HCT116 (cell line): Measurements from ENCODE around the gene PIGH. TPM values are rescaled to one million over a fixed set of nuclear protein-coding genes. Genes with fewer than 3 reads are reported as not detected.

ENCODE experiments used
- ATAC-seq: fragments of 200-7000 bp; cut with Tn5 transposase; 2 replicates; pipeline ENCODE4 v1.9.1; 2020; ENCODE audit warnings: mild to moderate bottlenecking, moderate library complexity
- BruUV-seq: library from RNA; stranded (reverse); fragments of 400-500 nt; replicated peaks from 2 replicates; lab custom pipeline; 2021; lab: Mats Ljungman, UMichigan
- CTCF ChIA-PET: fragments of 300-600 bp; sonication (Branson Sonifier 250); formaldehyde crosslinking; loops from one replicate; lab custom pipeline; 2021; ENCODE audit warnings: antibody characterized with exemption; lab: Charles Lee
- POLR2A ChIA-PET: fragments of 300-600, 350-600 bp; sonication (Branson Sonifier 250); formaldehyde crosslinking; loops from one replicate; lab custom pipeline; 2021; ENCODE audit warnings: antibody characterized with exemption; lab: Charles Lee
- RAD21 ChIA-PET, 2 experiments: fragments of 300-600 bp; sonication (Branson Sonifier 250); formaldehyde crosslinking; loops; one replicate each; lab custom pipeline; 2023; ENCODE audit warnings: low total read pairs in 2 of 2; ENCODE audit not compliant: uncharacterized antibody in 2 of 2, unreplicated experiment in 2 of 2, low non-redundant PET in 1 of 2; lab: Charles Lee
- DNase-seq: peaks from one replicate; pipeline ENCODE4 v3.0.0-alpha.2; 2010; ENCODE audit warnings: low read depth, low spot score
- H2AFZ ChIP-seq: fragments of 200-600 bp; shearing (Covaris generic), sonication (generic); 2 replicates; pipeline ENCODE4 v1.6.1; 2017; ENCODE audit warnings: low read depth, mixed run types, mixed read lengths, antibody characterized with exemption, low read length; ENCODE audit not compliant: poor library complexity, severe bottlenecking
- H3K27ac ChIP-seq: 2 replicates; pipeline ENCODE4 v1.5.1; 2012; ENCODE audit warnings: low read depth, low read length
- H3K27me3 ChIP-seq: fragments of 200-600 bp; sonication (generic); 2 replicates; pipeline ENCODE4 v1.6.1; 2016; ENCODE audit warnings: mixed run types, low read length, mixed read lengths; ENCODE audit not compliant: insufficient read depth
- H3K36me3 ChIP-seq, 2 experiments: fragments of 200-500 bp in 1 of 2; fragments of 200-600 bp in 1 of 2; sonication (Bioruptor generic) in 1 of 2; sonication (generic) in 1 of 2; 2 replicates each; pipeline versions ENCODE4 v1.5.1 to v1.6.1; 2014 to 2016; ENCODE audit warnings: low read length in 2 of 2, inconsistent platforms in 1 of 2, mixed read lengths in 1 of 2, mixed run types in 1 of 2; ENCODE audit not compliant: insufficient read depth in 2 of 2, control insufficient read depth in 1 of 2
- H3K4me1 ChIP-seq, 2 experiments: fragments of 200-600 bp in 1 of 2; sonication (generic) in 1 of 2; 2 replicates each; pipeline versions ENCODE4 v1.5.1 to v1.6.1; 2012 to 2017; ENCODE audit warnings: low read length in 2 of 2, inconsistent platforms in 1 of 2, mild to moderate bottlenecking in 1 of 2, mixed read lengths in 1 of 2, mixed run types in 1 of 2, moderate library complexity in 1 of 2; ENCODE audit not compliant: insufficient read depth in 2 of 2, control insufficient read depth in 1 of 2
- H3K4me2 ChIP-seq: fragments of 200-600 bp; sonication (generic); 2 replicates; pipeline ENCODE4 v1.6.1; 2017; ENCODE audit warnings: mixed run types, low read length, mixed read lengths
- H3K4me3 ChIP-seq, 2 experiments: fragments of 200-600 bp in 1 of 2; sonication (generic) in 1 of 2; replicated peaks in 1 of 2; 2 replicates each; pipeline ENCODE4 v1.5.1; 2011 to 2016; ENCODE audit warnings: low read length in 2 of 2, control low read depth in 1 of 2, low read depth in 1 of 2, mild to moderate bottlenecking in 1 of 2, mixed read lengths in 1 of 2, mixed run types in 1 of 2
- H3K79me2 ChIP-seq: fragments of 200-600 bp; sonication (generic); 2 replicates; pipeline ENCODE4 v1.6.1; 2017; ENCODE audit warnings: mild to moderate bottlenecking, mixed run types, low read length, moderate library complexity, mixed read lengths; ENCODE audit not compliant: insufficient read depth
- H3K9ac ChIP-seq: fragments of 200-600 bp; sonication (generic); 2 replicates; pipeline ENCODE4 v1.6.1; 2016; ENCODE audit warnings: low read length, mixed read lengths
- H3K9me2 ChIP-seq: fragments of 200-600 bp; sonication (generic), shearing (Covaris generic); 2 replicates; pipeline ENCODE4 v1.6.1; 2017; ENCODE audit warnings: mixed run types, mild to moderate bottlenecking, moderate library complexity; ENCODE audit not compliant: insufficient read depth
- H3K9me3 ChIP-seq, 2 experiments: fragments of 200-500 bp in 1 of 2; fragments of 200-600 bp in 1 of 2; sonication (Bioruptor generic) in 1 of 2; sonication (generic) in 1 of 2; 2 replicates each; pipeline ENCODE4 v1.6.1; 2014 to 2017; ENCODE audit warnings: low read length in 2 of 2, mixed read lengths in 2 of 2, inconsistent platforms in 1 of 2, low read depth in 1 of 2, mild to moderate bottlenecking in 1 of 2, mixed run types in 1 of 2, moderate library complexity in 1 of 2; ENCODE audit not compliant: control insufficient read depth in 1 of 2, insufficient read depth in 1 of 2
- H4K20me1 ChIP-seq: fragments of 200-600 bp; sonication (generic), shearing (Covaris generic); 2 replicates; pipeline ENCODE4 v1.6.1; 2017; ENCODE audit warnings: mixed run types, mild to moderate bottlenecking, moderate library complexity; ENCODE audit not compliant: insufficient read depth
- CBX3 ChIP-seq: IDR thresholded peaks from 2 replicates; pipeline ENCODE4 v1.6.1; 2012; ENCODE audit warnings: low read depth
- TCF7L2 ChIP-seq: IDR thresholded peaks from 2 replicates; pipeline ENCODE4 v1.7.0; 2011; ENCODE audit warnings: borderline replicate concordance, inconsistent platforms; ENCODE audit not compliant: insufficient read depth, insufficient read length; ENCODE audit errors: extremely low read depth
- ZFX ChIP-seq: fragments of 450-650 bp; IDR thresholded peaks from 2 replicates; pipeline ENCODE4 v1.6.1; 2017
- intact Hi-C: fragments of 100-400 bp; cut with micrococcal nuclease; formaldehyde crosslinking; loops from 2 replicates; pipeline ENCODE4 v1.10.0; 2022
- total RNA-seq: library from RNA; stranded (reverse); gene quantifications from one replicate; pipeline ENCODE4 v1.2.1, GENCODE V29; 2021; ENCODE audit not compliant: unreplicated experiment
- TF ChIP-seq, protein P1 (sequence below): IDR thresholded peaks from 2 replicates; pipeline ENCODE4 v1.6.1; 2012; ENCODE audit warnings: low read depth

The PIGH gene
- total RNA-seq, 1 experiment from 2014 or later = 20.9 TPM

DNA sequence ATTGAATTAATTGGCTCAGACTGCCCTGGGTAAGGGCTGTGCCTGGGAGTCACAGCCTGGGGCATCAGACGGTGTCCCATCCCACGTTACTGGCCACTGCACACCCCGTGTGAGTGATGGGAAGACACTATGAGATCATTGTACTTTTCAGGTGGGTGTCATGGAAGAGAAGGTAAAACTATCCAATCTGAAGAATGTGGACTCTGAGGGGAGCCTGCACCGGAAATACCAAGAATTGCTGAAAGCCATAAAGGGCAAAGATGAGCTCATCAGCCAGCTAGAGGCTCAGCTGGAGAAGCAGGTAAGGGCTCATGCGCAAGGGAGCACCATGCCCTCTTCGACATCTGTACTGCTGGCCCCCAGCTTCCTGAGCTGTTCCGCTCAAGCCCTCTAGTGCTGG is 43.0 kb downstream of the PIGH start:
- H3K4me2 ChIP-seq = peak overlapping the region; percentile 62
- no peaks in the 10 kb centered on the region for H3K36me3 ChIP-seq
- no TSS peak for BruUV-seq
- intact Hi-C loops = no loop called here
- peaks cover 4 to 16% of the 10 kb centered on the region in 2 experiments; a peak in 3 of 4 replicates for H3K4me1 ChIP-seq
- DNase-seq (no peak), ATAC-seq (peak; percentile 72)
- H3K27ac ChIP-seq = no peak overlapping the region
- TF ChIP-seq TCF7L2 (no peak), ZFX (no peak), CBX3 (no peak)
- TF ChIP-seq, protein P1, sequence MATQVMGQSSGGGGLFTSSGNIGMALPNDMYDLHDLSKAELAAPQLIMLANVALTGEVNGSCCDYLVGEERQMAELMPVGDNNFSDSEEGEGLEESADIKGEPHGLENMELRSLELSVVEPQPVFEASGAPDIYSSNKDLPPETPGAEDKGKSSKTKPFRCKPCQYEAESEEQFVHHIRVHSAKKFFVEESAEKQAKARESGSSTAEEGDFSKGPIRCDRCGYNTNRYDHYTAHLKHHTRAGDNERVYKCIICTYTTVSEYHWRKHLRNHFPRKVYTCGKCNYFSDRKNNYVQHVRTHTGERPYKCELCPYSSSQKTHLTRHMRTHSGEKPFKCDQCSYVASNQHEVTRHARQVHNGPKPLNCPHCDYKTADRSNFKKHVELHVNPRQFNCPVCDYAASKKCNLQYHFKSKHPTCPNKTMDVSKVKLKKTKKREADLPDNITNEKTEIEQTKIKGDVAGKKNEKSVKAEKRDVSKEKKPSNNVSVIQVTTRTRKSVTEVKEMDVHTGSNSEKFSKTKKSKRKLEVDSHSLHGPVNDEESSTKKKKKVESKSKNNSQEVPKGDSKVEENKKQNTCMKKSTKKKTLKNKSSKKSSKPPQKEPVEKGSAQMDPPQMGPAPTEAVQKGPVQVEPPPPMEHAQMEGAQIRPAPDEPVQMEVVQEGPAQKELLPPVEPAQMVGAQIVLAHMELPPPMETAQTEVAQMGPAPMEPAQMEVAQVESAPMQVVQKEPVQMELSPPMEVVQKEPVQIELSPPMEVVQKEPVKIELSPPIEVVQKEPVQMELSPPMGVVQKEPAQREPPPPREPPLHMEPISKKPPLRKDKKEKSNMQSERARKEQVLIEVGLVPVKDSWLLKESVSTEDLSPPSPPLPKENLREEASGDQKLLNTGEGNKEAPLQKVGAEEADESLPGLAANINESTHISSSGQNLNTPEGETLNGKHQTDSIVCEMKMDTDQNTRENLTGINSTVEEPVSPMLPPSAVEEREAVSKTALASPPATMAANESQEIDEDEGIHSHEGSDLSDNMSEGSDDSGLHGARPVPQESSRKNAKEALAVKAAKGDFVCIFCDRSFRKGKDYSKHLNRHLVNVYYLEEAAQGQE = no peak
- no peaks in the 10 kb centered on the region for H3K9me3 ChIP-seq
- ChIA-PET POLR2A (interaction anchor here (1.1 to 1.5 kb wide), 2 partner anchors 13 to 24 kb away, joined by 3 to 4 read pairs; partner anchors contain the start of gene PLEKHH1), CTCF (interaction anchor here (0.8 to 2.6 kb wide), 3 partner anchors 14 to 129 kb away, joined by 3 to 16 read pairs (median 5); no protein-coding TSS in a partner anchor), RAD21 (interaction anchor here in 1 of 2 experiments (0.6 kb wide), 1 partner anchor 907 kb away, joined by 3 read pairs; no protein-coding TSS in a partner anchor)
- no peak overlapping the region for H2AFZ ChIP-seq
- H3K27me3 ChIP-seq = no peaks in the 10 kb centered on the region
- no peak overlapping the region for H3K9ac ChIP-seq
- H4K20me1 ChIP-seq = no peaks in the 10 kb centered on the region
- H3K79me2 ChIP-seq = no peaks in the 10 kb centered on the region
- H3K9me2 ChIP-seq = no peaks in the 10 kb centered on the region
- no peak overlapping the region; a peak in 1 of 4 replicates for H3K4me3 ChIP-seq
